Neuronal stem cell (in vitro differentiated cells): Measurements from ENCODE around the gene CTH.
"Not testable (repeated sequence)": the region's sequence is repeated elsewhere in the genome, so short reads cannot be mapped to it uniquely, and the experiment has no call there.

ENCODE experiments used
- DNase-seq: peaks from one replicate; pipeline ENCODE4 v3.0.0-alpha.2; 2013; ENCODE audit warnings: low spot score
- H2AFZ ChIP-seq: one replicate; pipeline ENCODE4 v1.6.1; 2013; ENCODE audit warnings: mild to moderate bottlenecking, low read length, inconsistent platforms
- H2AK5ac ChIP-seq: 2 replicates; pipeline ENCODE4 v1.6.1; 2013; ENCODE audit warnings: low read depth, mild to moderate bottlenecking, inconsistent platforms, low read length, moderate library complexity, mixed read lengths
- H2BK120ac ChIP-seq: 2 replicates; pipeline ENCODE4 v1.6.1; 2013; ENCODE audit warnings: low read depth, mild to moderate bottlenecking, inconsistent platforms, low read length, moderate library complexity, mixed read lengths
- H2BK12ac ChIP-seq: one replicate; pipeline ENCODE4 v1.6.1; 2013; ENCODE audit warnings: low read length, inconsistent platforms
- H2BK15ac ChIP-seq: 2 replicates; pipeline ENCODE4 v1.6.1; 2013; ENCODE audit warnings: mild to moderate bottlenecking, low read length, inconsistent platforms, mixed read lengths
- H2BK5ac ChIP-seq: one replicate; pipeline ENCODE4 v1.6.1; 2013; ENCODE audit warnings: inconsistent platforms, mild to moderate bottlenecking, low read length, moderate library complexity
- H3K14ac ChIP-seq: one replicate; pipeline ENCODE4 v1.6.1; 2013; ENCODE audit warnings: low read length, inconsistent platforms
- H3K18ac ChIP-seq: 2 replicates; pipeline ENCODE4 v1.6.1; 2013; ENCODE audit warnings: low read length, inconsistent platforms
- H3K23ac ChIP-seq: 2 replicates; pipeline ENCODE4 v1.6.1; 2013; ENCODE audit warnings: low read depth, mild to moderate bottlenecking, mixed read lengths, low read length, inconsistent platforms; ENCODE audit not compliant: poor library complexity
- H3K27ac ChIP-seq: replicated peaks from 3 replicates; pipeline ENCODE4 v1.5.1; 2013; ENCODE audit warnings: low read length, inconsistent platforms
- H3K27me3 ChIP-seq, 3 experiments: 2 replicates each; pipeline ENCODE4 v1.6.1; 2013; ENCODE audit warnings: low read length in 3 of 3, mild to moderate bottlenecking in 2 of 3, inconsistent platforms in 1 of 3, low read depth in 1 of 3, mixed read lengths in 1 of 3, moderate library complexity in 1 of 3; ENCODE audit not compliant: control insufficient read depth in 3 of 3, insufficient read depth in 3 of 3
- H3K36me3 ChIP-seq, 2 donors: replicated peaks in 1 of 2; 2 replicates each; pipeline ENCODE4 v1.6.1; 2013; ENCODE audit warnings: low read length in 2 of 2; ENCODE audit not compliant: control insufficient read depth in 2 of 2, insufficient read depth in 2 of 2
- H3K4ac ChIP-seq: 2 replicates; pipeline ENCODE4 v1.6.1; 2013; ENCODE audit warnings: inconsistent platforms, mild to moderate bottlenecking, low read length, moderate library complexity
- H3K4me1 ChIP-seq, 2 donors: 1 replicate in 1 of 2; 2 replicates in 1 of 2; pipeline ENCODE4 v1.6.1; 2013; ENCODE audit warnings: low read length in 2 of 2, low read depth in 1 of 2; ENCODE audit not compliant: control insufficient read depth in 2 of 2, insufficient read depth in 1 of 2
- H3K4me2 ChIP-seq: one replicate; pipeline ENCODE4 v1.6.1; 2013; ENCODE audit warnings: mild to moderate bottlenecking, low read length, inconsistent platforms; ENCODE audit not compliant: insufficient read depth, poor library complexity, severe bottlenecking
- H3K4me3 ChIP-seq, 2 donors: 2 replicates each; pipeline ENCODE4 v1.5.1; 2013; ENCODE audit warnings: low read length in 2 of 2, mild to moderate bottlenecking in 2 of 2, inconsistent platforms in 1 of 2, moderate library complexity in 1 of 2
- H3K79me1 ChIP-seq: one replicate; pipeline ENCODE4 v1.6.1; 2013; ENCODE audit warnings: low read depth, mild to moderate bottlenecking, inconsistent platforms, low read length, moderate library complexity
- H3K9ac ChIP-seq: one replicate; pipeline ENCODE4 v1.6.1; 2013; ENCODE audit warnings: mild to moderate bottlenecking, low read depth, low read length, inconsistent platforms; ENCODE audit not compliant: poor library complexity
- H3K9me3 ChIP-seq, 2 donors: replicated peaks in 1 of 2; 2 replicates each; pipeline versions ENCODE3 to v1.6.1; 2013; ENCODE audit warnings: low read length in 2 of 2, mild to moderate bottlenecking in 2 of 2, inconsistent platforms in 1 of 2, low read depth in 1 of 2, mixed read lengths in 1 of 2, moderate library complexity in 1 of 2; ENCODE audit not compliant: control insufficient read depth in 2 of 2, insufficient read depth in 1 of 2
- H4K8ac ChIP-seq: one replicate; pipeline ENCODE4 v1.6.1; 2013; ENCODE audit warnings: low read depth, mild to moderate bottlenecking, inconsistent platforms, low read length, moderate library complexity
- H4K91ac ChIP-seq: one replicate; pipeline ENCODE4 v1.6.1; 2013; ENCODE audit warnings: low read length, low read depth, mild to moderate bottlenecking, inconsistent platforms; ENCODE audit not compliant: poor library complexity
- WGBS, 2 donors: extraction: QIAGEN DNeasy Blood & Tissue Kit; methylation state at CpG; one replicate each; pipeline ENCODE4 v1.1.7; 2013; ENCODE audit warnings: missing lambda C conversion rate in 2 of 2, mixed read lengths in 1 of 2; ENCODE audit not compliant: insufficient read length in 2 of 2, insufficient replicate concordance in 1 of 2; ENCODE audit errors: extremely low coverage in 2 of 2; 5-methylcytosine and 5-hydroxymethylcytosine counted together

The CTH gene

GRCh38 chr1:70475023-70475422 is 64.0 kb downstream of the CTH start:
- Histone ChIP-seq H2BK120ac (no peak overlapping the region), H3K18ac (no peak overlapping the region), H3K27ac (no peak overlapping the region), H2AK5ac (no peak overlapping the region), H4K8ac (no peak overlapping the region), H2AFZ (no peak overlapping the region), H3K4me2 (no peak overlapping the region), H2BK12ac (no peak overlapping the region), H3K4me3 (no peak overlapping the region), H3K36me3 (no peaks in the 10 kb centered on the region), H3K23ac (no peak overlapping the region), H4K91ac (no peak overlapping the region), H3K9ac (no peak overlapping the region), H3K14ac (no peak overlapping the region), H3K9me3 (no peaks in the 10 kb centered on the region), H3K79me1 (no peaks in the 10 kb centered on the region), H3K4me1 (no peaks in the 10 kb centered on the region), H3K4ac (no peak overlapping the region), H2BK5ac (no peak overlapping the region), H3K27me3 (no peaks in the 10 kb centered on the region), H2BK15ac (no peak overlapping the region)
- no CpG with 5 or more reads among the region's 1 CpG for WGBS, 2 donors
- no peak for DNase-seq

- Histone ChIP-seq H3K9ac (no peak overlapping the region), H3K27me3 (no peaks in the 10 kb centered on the region), H3K14ac (no peak overlapping the region), H2BK120ac (no peak overlapping the region), H3K4me3 (no peak overlapping the region), H2AFZ (no peak overlapping the region), H4K91ac (no peak overlapping the region), H3K9me3 (no peaks in the 10 kb centered on the region), H3K27ac (no peak overlapping the region), H4K8ac (no peak overlapping the region), H3K23ac (no peak overlapping the region), H2BK15ac (no peak overlapping the region), H2BK5ac (no peak overlapping the region), H3K4me2 (no peak overlapping the region), H2BK12ac (no peak overlapping the region), H3K36me3 (no peaks in the 10 kb centered on the region), H2AK5ac (no peak overlapping the region), H3K79me1 (no peaks in the 10 kb centered on the region), H3K18ac (no peak overlapping the region), H3K4ac (no peak overlapping the region), H3K4me1 (no peaks in the 10 kb centered on the region)
- WGBS, 2 donors: no CpG with 5 or more reads among the region's 12 CpGs
- no peak for DNase-seq
Observed at GRCh38 chr1:70477090-70477489, 66.0 kb downstream of the CTH start.

- H3K18ac ChIP-seq: not testable (repeated sequence)
- WGBS, 2 donors: no CpG with 5 or more reads among the region's 4 CpGs
Observed at GRCh38 chr1:70477905-70478304, 66.8 kb downstream of the CTH start.

GRCh38 chr1:70483342-70483741 is 72.3 kb downstream of the CTH start:
- H3K4me1 ChIP-seq: no peaks in the 10 kb centered on the region
- H3K4me3 ChIP-seq: no peak overlapping the region
- no CpG with 5 or more reads among the region's 4 CpGs for WGBS, 2 donors
- H3K4me2 ChIP-seq: no peak overlapping the region
- H2BK12ac ChIP-seq: no peak overlapping the region
- no peak overlapping the region for H4K91ac ChIP-seq
- H3K23ac ChIP-seq: no peak overlapping the region
- no peaks in the 10 kb centered on the region for H3K27me3 ChIP-seq
- no peak overlapping the region for H2BK15ac ChIP-seq
- DNase-seq: no peak
- no peaks in the 10 kb centered on the region for H3K36me3 ChIP-seq
- no peak overlapping the region for H3K9ac ChIP-seq
- H2BK120ac ChIP-seq: no peak overlapping the region
- no peak overlapping the region for H3K14ac ChIP-seq
- no peak overlapping the region for H3K27ac ChIP-seq
- H3K79me1 ChIP-seq: no peaks in the 10 kb centered on the region
- no peak overlapping the region for H4K8ac ChIP-seq
- no peak overlapping the region for H2BK5ac ChIP-seq
- H3K18ac ChIP-seq: no peak overlapping the region
- H2AFZ ChIP-seq: no peak overlapping the region
- no peak overlapping the region for H3K4ac ChIP-seq
- no peaks in the 10 kb centered on the region for H3K9me3 ChIP-seq
- no peak overlapping the region for H2AK5ac ChIP-seq

More at GRCh38 chr1:70477905-70478304, 66.8 kb downstream of the CTH start:
- H3K27me3 ChIP-seq, H3K4me2 ChIP-seq, H2AK5ac ChIP-seq, H3K4me1 ChIP-seq, H2BK120ac ChIP-seq, H3K14ac ChIP-seq, H2BK15ac ChIP-seq, H3K9me3 ChIP-seq, H4K91ac ChIP-seq, H3K4me3 ChIP-seq, H3K9ac ChIP-seq, H2BK12ac ChIP-seq, H3K79me1 ChIP-seq, H2AFZ ChIP-seq, H3K23ac ChIP-seq, DNase-seq, H3K36me3 ChIP-seq, H4K8ac ChIP-seq, H3K4ac ChIP-seq, H2BK5ac ChIP-seq, H3K27ac ChIP-seq: not testable (repeated sequence)
